IMR-90 (cell line): Measurements from ENCODE around the gene RHBDL3. TPM values are rescaled to one million over a fixed set of nuclear protein-coding genes. Genes with fewer than 3 reads are reported as not detected.

Experiments
- ATAC-seq: fragments of 200-7000 bp; cut with Tn5 transposase; 2 replicates; pipeline ENCODE4 v1.9.1; 2020; ENCODE audit warnings: low read depth, mild to moderate bottlenecking, moderate library complexity
- BruUV-seq: library from RNA; stranded (reverse); fragments of 400-500 nt; replicated peaks from 2 replicates; lab custom pipeline; 2021; lab: Mats Ljungman, UMichigan
- CTCF ChIA-PET: fragments of 300-600 bp; formaldehyde crosslinking; extraction: SDS; loops from one replicate; lab custom pipeline; 2021; ENCODE audit warnings: antibody characterized with exemption; lab: Yijun Ruan, JAX
- POLR2A ChIA-PET: fragments of 300-600 bp; sonication (Branson Sonifier 250); formaldehyde crosslinking; loops from one replicate; lab custom pipeline; 2022; ENCODE audit warnings: antibody characterized with exemption; ENCODE audit not compliant: unreplicated experiment; lab: Charles Lee
- DNase-seq: peaks from one replicate; pipeline ENCODE4 v3.0.0; 2013
- H2AFZ ChIP-seq: replicated peaks from 2 replicates; pipeline ENCODE3; 2013; ENCODE audit warnings: low read length, mild to moderate bottlenecking; ENCODE audit not compliant: poor library complexity
- H2AK5ac ChIP-seq: 2 replicates; pipeline ENCODE4 v1.6.1; 2013; ENCODE audit warnings: low read depth, low read length, inconsistent platforms
- H2AK9ac ChIP-seq: replicated peaks from 2 replicates; pipeline ENCODE3; 2013; ENCODE audit warnings: mild to moderate bottlenecking, low read depth, low read length, moderate library complexity; ENCODE audit not compliant: poor library complexity
- H2BK120ac ChIP-seq: 2 replicates; pipeline ENCODE4 v1.6.1; 2013; ENCODE audit warnings: low read depth, low read length, inconsistent platforms
- H2BK15ac ChIP-seq: 3 replicates; pipeline ENCODE4 v1.6.1; 2013; ENCODE audit warnings: low read depth, low read length, inconsistent platforms
- H2BK20ac ChIP-seq: 2 replicates; pipeline ENCODE4 v1.6.1; 2013; ENCODE audit warnings: low read depth, mild to moderate bottlenecking, inconsistent platforms, low read length, moderate library complexity
- H2BK5ac ChIP-seq: 2 replicates; pipeline ENCODE4 v1.6.1; 2013; ENCODE audit warnings: mild to moderate bottlenecking, low read depth, low read length, inconsistent platforms; ENCODE audit not compliant: poor library complexity, severe bottlenecking
- H3K14ac ChIP-seq: replicated peaks from 2 replicates; pipeline ENCODE4 v1.6.1; 2013; ENCODE audit warnings: low read depth, low read length, inconsistent platforms
- H3K18ac ChIP-seq: 2 replicates; pipeline ENCODE4 v1.6.1; 2013; ENCODE audit warnings: low read depth, low read length, control low read depth
- H3K23ac ChIP-seq: 2 replicates; pipeline ENCODE4 v1.6.1; 2013; ENCODE audit warnings: low read depth, low read length, inconsistent platforms
- H3K27ac ChIP-seq: 2 replicates; pipeline ENCODE4 v1.5.1; 2013; ENCODE audit warnings: mild to moderate bottlenecking, control low read depth, low read length; ENCODE audit not compliant: insufficient read depth
- H3K27me3 ChIP-seq: 2 replicates; pipeline ENCODE4 v1.6.1; 2013; ENCODE audit warnings: low read length; ENCODE audit not compliant: control insufficient read depth, insufficient read depth
- H3K36me3 ChIP-seq: 2 replicates; pipeline ENCODE4 v1.6.1; 2013; ENCODE audit warnings: low read length, mixed read lengths; ENCODE audit not compliant: control insufficient read depth, insufficient read depth
- H3K4ac ChIP-seq: 2 replicates; pipeline ENCODE4 v1.6.1; 2013; ENCODE audit warnings: low read depth, low read length, inconsistent platforms
- H3K4me1 ChIP-seq: 2 replicates; pipeline ENCODE4 v1.6.1; 2013; ENCODE audit warnings: low read length, mixed read lengths; ENCODE audit not compliant: control insufficient read depth, insufficient read depth
- H3K4me2 ChIP-seq: 2 replicates; pipeline ENCODE4 v1.6.1; 2013; ENCODE audit warnings: low read depth, mild to moderate bottlenecking, control low read depth, low read length, moderate library complexity
- H3K4me3 ChIP-seq: 2 replicates; pipeline ENCODE4 v1.5.1; 2013; ENCODE audit warnings: low read depth, mild to moderate bottlenecking, control low read depth, low read length, moderate library complexity; ENCODE audit not compliant: insufficient read depth
- H3K56ac ChIP-seq: 2 replicates; pipeline ENCODE4 v1.6.1; 2013; ENCODE audit warnings: low read length, inconsistent platforms; ENCODE audit not compliant: insufficient read depth; ENCODE audit errors: extremely low read depth
- H3K79me1 ChIP-seq, 2 experiments: 2 replicates each; pipeline ENCODE4 v1.6.1; 2013; ENCODE audit warnings: low read length in 2 of 2, inconsistent platforms in 1 of 2, low read depth in 1 of 2
- H3K9ac ChIP-seq: 2 replicates; pipeline ENCODE4 v1.6.1; 2013; ENCODE audit warnings: low read depth, low read length, control low read depth
- H3K9me1 ChIP-seq: 2 replicates; pipeline ENCODE4 v1.6.1; 2013; ENCODE audit warnings: low read length, inconsistent platforms; ENCODE audit not compliant: insufficient read depth
- H3K9me3 ChIP-seq: 2 replicates; pipeline ENCODE4 v1.6.1; 2013; ENCODE audit warnings: low read length; ENCODE audit not compliant: control insufficient read depth, insufficient read depth
- H4K20me1 ChIP-seq: 2 replicates; pipeline ENCODE4 v1.6.1; 2013; ENCODE audit warnings: low read length, inconsistent platforms; ENCODE audit not compliant: insufficient read depth
- H4K5ac ChIP-seq: 2 replicates; pipeline ENCODE4 v1.6.1; 2013; ENCODE audit warnings: mild to moderate bottlenecking, low read depth, low read length, control low read depth
- H4K8ac ChIP-seq, 2 experiments: 2 replicates each; pipeline ENCODE4 v1.6.1; 2013; ENCODE audit warnings: low read depth in 2 of 2, low read length in 2 of 2, control low read depth in 1 of 2, inconsistent platforms in 1 of 2
- H4K91ac ChIP-seq: 2 replicates; pipeline ENCODE4 v1.6.1; 2013; ENCODE audit warnings: low read depth, low read length, inconsistent platforms; ENCODE audit not compliant: insufficient read depth
- BHLHE40 ChIP-seq: fragments of 150-350 bp; IDR thresholded peaks from 2 replicates; pipeline ENCODE4 v1.6.1; 2016; ENCODE audit warnings: mild to moderate bottlenecking, low read depth, low read length
- CEBPB ChIP-seq: IDR thresholded peaks from 2 replicates; pipeline ENCODE4 v1.6.1; 2012; ENCODE audit warnings: low read depth, low read length, improper control_type of control experiment
- FOS ChIP-seq: fragments of 150-350 bp; IDR thresholded peaks from 2 replicates; pipeline ENCODE4 v1.6.1; 2016; ENCODE audit warnings: low read depth, low read length
- NFE2L2 ChIP-seq: fragments of 150-350 bp; IDR thresholded peaks from 2 replicates; pipeline ENCODE4 v1.6.1; 2016; ENCODE audit warnings: low read depth, mild to moderate bottlenecking, low read length
- RAD21 ChIP-seq: IDR thresholded peaks from 2 replicates; pipeline ENCODE4 v1.6.1; 2012; ENCODE audit warnings: low read length, improper control_type of control experiment
- RCOR1 ChIP-seq: IDR thresholded peaks from 2 replicates; pipeline ENCODE4 v1.6.1; 2012; ENCODE audit warnings: mild to moderate bottlenecking, low read length, improper control_type of control experiment; ENCODE audit not compliant: insufficient replicate concordance
- RFX5 ChIP-seq: IDR thresholded peaks from 2 replicates; pipeline ENCODE4 v1.8.0; 2012; ENCODE audit warnings: low read depth, mild to moderate bottlenecking, low read length, moderate library complexity
- SMC3 ChIP-seq: fragments of 150-350 bp; IDR thresholded peaks from 2 replicates; pipeline ENCODE4 v1.6.1; 2016; ENCODE audit warnings: low read depth, mild to moderate bottlenecking, antibody characterized with exemption, low read length, moderate library complexity
- WGBS, 2 experiments: methylation state at CpG; one replicate each; pipeline versions ENCODE4 v1.1.5 to v1.1.7; 2013; ENCODE audit warnings: missing lambda C conversion rate in 2 of 2; ENCODE audit not compliant: insufficient read length in 1 of 2; ENCODE audit errors: extremely low coverage in 2 of 2; 5-methylcytosine and 5-hydroxymethylcytosine counted together
- dilution Hi-C: fragments of 300-500 bp; cut with HindIII; formaldehyde crosslinking; loops from one replicate; pipeline ENCODE4 v1.14.3; 2018; ENCODE audit warnings: low sequenced_read_pairs; ENCODE audit not compliant: unreplicated experiment
- in situ Hi-C: fragments of 300-500 bp; cut with MboI; formaldehyde crosslinking; loops from 3 replicates; pipeline ENCODE4 v1.14.3; 2019; ENCODE audit warnings: low sequenced_read_pairs, inconsistent platforms, mixed read lengths
- intact Hi-C: fragments of 100-400 bp; cut with micrococcal nuclease; formaldehyde crosslinking; loops from 2 replicates; pipeline ENCODE4 v1.10.0; 2022
- polyA plus RNA-seq, 3 experiments: library from polyadenylated mRNA; depleted of rRNA; stranded (reverse); fragments of >200 nt; gene quantifications; 2 replicates each; pipeline ENCODE4 v1.2.3, GENCODE V29; 2012; ENCODE audit warnings: low replicate concordance in 1 of 3
- total RNA-seq: library from RNA; depleted of rRNA; stranded (reverse); fragments of >200 nt; gene quantifications from 2 replicates; pipeline ENCODE4 v1.2.3, GENCODE V29; 2012

RHBDL3 gene
- total and polyA plus RNA-seq, 2 of the 4 experiments (the other 2 are of a cell fraction), result 0.09 to 0.18 TPM

- intact Hi-C loops, result no loop called here
- Histone ChIP-seq H3K27ac (no peak overlapping the region), H2AK5ac (no peak overlapping the region), H2AFZ (no peak overlapping the region), H3K4me1 (peaks cover 6% of the 10 kb centered on the region), H4K91ac (no peak overlapping the region), H3K4me2 (no peak overlapping the region), H3K9me3 (no peaks in the 10 kb centered on the region), H2BK120ac (no peak overlapping the region), H3K4me3 (no peak overlapping the region), H3K9ac (no peak overlapping the region), H2AK9ac (no peak overlapping the region), H3K36me3 (peaks cover 53% of the 10 kb centered on the region), H4K8ac (no peak overlapping the region), H4K5ac (no peak overlapping the region), H3K27me3 (no peaks in the 10 kb centered on the region), H3K23ac (no peak overlapping the region), H2BK15ac (no peak overlapping the region), H3K18ac (no peak overlapping the region), H3K79me1 (peaks cover 10 to 53% of the 10 kb centered on the region in 2 experiments), H3K14ac (no peak overlapping the region), H3K9me1 (peaks cover 12% of the 10 kb centered on the region; the same call in 1 of the 2 replicates), H3K4ac (no peak overlapping the region), H3K56ac (no peak overlapping the region), H2BK20ac (no peak overlapping the region), H2BK5ac (no peak overlapping the region), H4K20me1 (peaks cover 87% of the 10 kb centered on the region)
- no TSS peak for BruUV-seq
- ChIA-PET POLR2A (no interaction called here), CTCF (no interaction called here)
- in situ Hi-C loops, result no loop called here
- dilution Hi-C loops, result no loop called here
- DNase-seq (no peak), ATAC-seq (no peak)
- no CpG with 5 or more reads among the region's 5 CpGs for WGBS, 2 experiments
- TF ChIP-seq FOS (no peak), CEBPB (no peak), RCOR1 (no peak), RAD21 (no peak), NFE2L2 (no peak), BHLHE40 (no peak), SMC3 (no peak), RFX5 (no peak)
Measured at GRCh38 chr17:32356750-32357149, 91.1 kb downstream of the RHBDL3 start.
